Peyer's patch (tissue), 4 donors: Measurements from ENCODE around the gene RALGPS1. TPM values are rescaled to one million over a fixed set of nuclear protein-coding genes. Genes with fewer than 3 reads are reported as not detected.

Source experiments
- DNase-seq, 3 donors: peaks; one replicate each; pipeline ENCODE4 v3.0.0-alpha.2; 2017 to 2019
- H3K27ac ChIP-seq, 4 donors: fragments of 200-600 bp; sonication (generic); one replicate each; pipeline ENCODE4 v1.5.1; 2016 to 2019
- H3K27me3 ChIP-seq, 2 donors: fragments of 200-600 bp; sonication (generic); one replicate each; pipeline ENCODE4 v1.5.1; 2019
- H3K36me3 ChIP-seq, 3 donors: fragments of 200-600 bp; sonication (generic); one replicate each; pipeline ENCODE4 v1.5.1; 2016 to 2019
- H3K4me1 ChIP-seq, 4 donors: fragments of 200-600 bp; sonication (generic); one replicate each; pipeline ENCODE4 v1.5.1; 2016 to 2019
- H3K4me3 ChIP-seq, 4 donors: fragments of 200-600 bp; sonication (generic); 1 replicate in 3 of 4; 2 replicates in 1 of 4; pipeline ENCODE4 v1.5.1; 2016 to 2019; ENCODE audit warnings: mild to moderate bottlenecking in 1 of 4
- H3K9me3 ChIP-seq, 4 donors: fragments of 200-600 bp; sonication (generic); one replicate each; pipeline ENCODE4 v1.5.1; 2016 to 2019; ENCODE audit warnings: mild to moderate bottlenecking in 1 of 4
- CTCF ChIP-seq, 6 experiments: fragments of 450-650 bp in 4 of 6; fragments of 200-600 bp in 2 of 6; sonication (generic) in 1 of 6; IDR thresholded peaks; one replicate each; pipeline ENCODE4 v1.5.1; 2017 to 2019; ENCODE audit warnings: antibody characterized with exemption in 6 of 6, mild to moderate bottlenecking in 3 of 6, moderate library complexity in 1 of 6
- POLR2A ChIP-seq, 2 donors: fragments of 450-650 bp; IDR thresholded peaks; one replicate each; pipeline ENCODE4 v1.5.1; 2017; ENCODE audit warnings: antibody characterized with exemption in 2 of 2, mild to moderate bottlenecking in 2 of 2, moderate library complexity in 2 of 2
- total RNA-seq, 4 donors: library from RNA; depleted of rRNA; stranded (reverse); fragments of >200 nt; gene quantifications; one replicate each; pipeline ENCODE4 v1.1.0, GENCODE V29; 2016

The RALGPS1 gene
- total RNA-seq, 4 donors from 2014 or later: 38.8 to 158 (median 141) TPM

GRCh38 chr9:127059765-127060361, 145.3 kb downstream of the RALGPS1 start:
- Histone ChIP-seq H3K9me3 (no peaks in the 10 kb centered on the region), H3K36me3 (no peaks in the 10 kb centered on the region), H3K27me3 (no peaks in the 10 kb centered on the region), H3K4me1 (peaks cover 0 to 8% (median 0%) of the 10 kb centered on the region in 4 donors), H3K4me3 (no peak overlapping the region), H3K27ac (peak overlapping the region in 1 of 4 donors; percentile 4)
- TF ChIP-seq CTCF (IDR thresholded peaks at IDR 0.05): no peak
- no peak for TF ChIP-seq POLR2A (IDR thresholded peaks at IDR 0.05)
- DNase-seq: no peak

GRCh38 chr9:127061411-127061810, 146.8 kb downstream of the RALGPS1 start:
- DNase-seq: no peak
- H3K36me3 ChIP-seq: no peaks in the 10 kb centered on the region
- peaks cover 0 to 8% (median 0%) of the 10 kb centered on the region in 4 donors for H3K4me1 ChIP-seq
- H3K4me3 ChIP-seq: no peak overlapping the region
- H3K27me3 ChIP-seq: no peaks in the 10 kb centered on the region
- no peaks in the 10 kb centered on the region for H3K9me3 ChIP-seq
- TF ChIP-seq POLR2A (IDR thresholded peaks at IDR 0.05) (no peak), CTCF (IDR thresholded peaks at IDR 0.05) (no peak)
- no peak overlapping the region for H3K27ac ChIP-seq

- no peak overlapping the region for H3K27ac ChIP-seq
- H3K27me3 ChIP-seq: no peaks in the 10 kb centered on the region
- H3K9me3 ChIP-seq: no peaks in the 10 kb centered on the region
- no peaks in the 10 kb centered on the region for H3K36me3 ChIP-seq
- H3K4me1 ChIP-seq: no peaks in the 10 kb centered on the region
- no peak for DNase-seq
- no peak for TF ChIP-seq CTCF (IDR thresholded peaks at IDR 0.05)
- no peak for TF ChIP-seq POLR2A (IDR thresholded peaks at IDR 0.05)
- H3K4me3 ChIP-seq: no peak overlapping the region
Observed at GRCh38 chr9:127064335-127064734, 149.8 kb downstream of the RALGPS1 start.

- DNase-seq: no peak
- no peaks in the 10 kb centered on the region for H3K4me1 ChIP-seq
- no peak for TF ChIP-seq CTCF (IDR thresholded peaks at IDR 0.05)
- no peak for TF ChIP-seq POLR2A (IDR thresholded peaks at IDR 0.05)
- H3K9me3 ChIP-seq: no peaks in the 10 kb centered on the region
- peaks cover 0 to 5% (median 0%) of the 10 kb centered on the region in 3 donors for H3K36me3 ChIP-seq
- no peak overlapping the region for H3K27ac ChIP-seq
- H3K27me3 ChIP-seq: no peaks in the 10 kb centered on the region
- H3K4me3 ChIP-seq: no peak overlapping the region
Observed at GRCh38 chr9:127065592-127065991, 151.0 kb downstream of the RALGPS1 start.

- no peak overlapping the region for H3K4me3 ChIP-seq
- H3K27me3 ChIP-seq: no peaks in the 10 kb centered on the region
- H3K27ac ChIP-seq: no peak overlapping the region
- TF ChIP-seq POLR2A (IDR thresholded peaks at IDR 0.05): no peak
- TF ChIP-seq CTCF (IDR thresholded peaks at IDR 0.05): no peak
- no peaks in the 10 kb centered on the region for H3K4me1 ChIP-seq
- DNase-seq: no peak
- peaks cover 0 to 5% (median 0%) of the 10 kb centered on the region in 3 donors for H3K36me3 ChIP-seq
- H3K9me3 ChIP-seq: no peaks in the 10 kb centered on the region
Observed at GRCh38 chr9:127066060-127066850, 151.7 kb downstream of the RALGPS1 start.
